GM12872 (cell line): ENCODE data around the gene EML1.

Experiments
- TF ChIP-seq, protein P1 (sequence below): IDR thresholded peaks from 3 replicates; pipeline ENCODE4 v1.5.1; 2011; ENCODE audit warnings: low read depth, mild to moderate bottlenecking, low read length, moderate library complexity; ENCODE audit not compliant: insufficient read depth

The EML1 gene

DNA sequence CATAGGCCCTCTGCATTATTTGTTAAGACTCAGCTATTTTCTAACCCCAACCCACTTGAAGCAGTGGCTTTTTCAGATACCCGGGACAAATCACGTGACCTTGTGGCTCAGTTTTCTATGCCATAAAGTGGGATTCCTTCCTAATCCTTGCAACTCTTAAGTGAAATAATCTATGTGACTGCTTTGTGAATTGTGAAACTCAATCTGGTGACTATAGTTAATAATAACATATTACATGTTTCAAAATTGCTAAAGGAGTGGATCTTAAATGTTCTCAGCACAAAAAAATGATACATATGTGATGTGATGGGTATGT lies 17.3 kb downstream of the EML1 start:
- TF ChIP-seq, protein P1, sequence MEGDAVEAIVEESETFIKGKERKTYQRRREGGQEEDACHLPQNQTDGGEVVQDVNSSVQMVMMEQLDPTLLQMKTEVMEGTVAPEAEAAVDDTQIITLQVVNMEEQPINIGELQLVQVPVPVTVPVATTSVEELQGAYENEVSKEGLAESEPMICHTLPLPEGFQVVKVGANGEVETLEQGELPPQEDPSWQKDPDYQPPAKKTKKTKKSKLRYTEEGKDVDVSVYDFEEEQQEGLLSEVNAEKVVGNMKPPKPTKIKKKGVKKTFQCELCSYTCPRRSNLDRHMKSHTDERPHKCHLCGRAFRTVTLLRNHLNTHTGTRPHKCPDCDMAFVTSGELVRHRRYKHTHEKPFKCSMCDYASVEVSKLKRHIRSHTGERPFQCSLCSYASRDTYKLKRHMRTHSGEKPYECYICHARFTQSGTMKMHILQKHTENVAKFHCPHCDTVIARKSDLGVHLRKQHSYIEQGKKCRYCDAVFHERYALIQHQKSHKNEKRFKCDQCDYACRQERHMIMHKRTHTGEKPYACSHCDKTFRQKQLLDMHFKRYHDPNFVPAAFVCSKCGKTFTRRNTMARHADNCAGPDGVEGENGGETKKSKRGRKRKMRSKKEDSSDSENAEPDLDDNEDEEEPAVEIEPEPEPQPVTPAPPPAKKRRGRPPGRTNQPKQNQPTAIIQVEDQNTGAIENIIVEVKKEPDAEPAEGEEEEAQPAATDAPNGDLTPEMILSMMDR: no peak

- TF ChIP-seq, protein P1: no peak
These were observed 19.0 kb downstream of the EML1 start for GRCh38 chr14:99812096-99812750.

GRCh38 chr14:99812892-99813291 lies 19.7 kb downstream of the EML1 start:
- TF ChIP-seq, protein P1: no peak

GRCh38 chr14:99815696-99816095 lies 22.5 kb downstream of the EML1 start:
- TF ChIP-seq, protein P1: no peak

DNA sequence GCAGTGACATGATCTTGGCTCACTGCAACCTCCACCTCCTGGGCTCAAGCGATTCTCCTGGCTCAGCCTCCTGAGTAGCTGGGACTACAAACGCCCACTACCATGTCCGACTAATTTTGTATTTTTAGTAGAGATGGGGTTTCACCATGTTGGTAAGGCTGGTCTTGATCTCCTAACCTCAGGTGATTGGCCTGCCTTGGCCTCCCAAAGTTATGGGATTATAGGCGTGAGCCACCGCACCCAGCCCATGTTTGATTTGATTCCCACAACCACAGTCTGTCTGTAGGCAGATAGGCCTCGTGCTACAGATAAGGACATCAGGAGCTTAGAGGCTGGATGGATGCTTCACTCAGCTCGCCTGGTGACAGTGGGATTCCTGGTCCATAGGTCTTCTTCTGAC lies 23.0 kb downstream of the EML1 start:
- TF ChIP-seq, protein P1: no peak

DNA sequence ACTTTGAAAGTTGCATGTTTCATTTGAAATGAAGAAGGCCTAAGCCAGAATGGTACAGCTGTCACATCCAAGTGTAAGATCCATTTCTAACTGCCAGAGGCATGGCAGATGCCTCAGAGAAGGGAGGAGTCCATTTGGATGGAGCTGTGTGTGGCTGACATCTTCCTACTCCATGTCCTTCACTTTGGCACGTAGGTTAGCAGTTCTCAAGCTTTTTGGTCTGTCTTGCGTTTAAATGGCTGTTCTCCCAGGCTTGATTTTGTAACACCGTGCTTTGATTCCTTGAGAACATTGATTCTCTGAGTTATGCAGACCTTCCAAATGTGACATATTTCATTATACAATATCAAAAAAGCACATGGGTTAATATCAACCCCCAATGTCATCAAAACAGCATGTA lies 23.4 kb downstream of the EML1 start:
- TF ChIP-seq, protein P1: no peak

GRCh38 chr14:99817331-99817730 lies 24.1 kb downstream of the EML1 start:
- TF ChIP-seq, protein P1: no peak
